ENCODE results near the gene SOS1.
"Not testable (repeated sequence)": the region's sequence is repeated elsewhere in the genome, so short reads cannot be mapped to it uniquely, and the experiment has no call there.

SOS1 gene

GRCh38 chr2:38968021-38968420, 152.8 kb downstream of the SOS1 start:
- no peak for DNase-seq (ENCODE audit: low spot score)

GRCh38 chr2:38966678-38967077, 154.2 kb downstream of the SOS1 start:
- no peak for DNase-seq (ENCODE audit: low spot score)

- no peak for DNase-seq (ENCODE audit: low spot score)
Measured at GRCh38 chr2:38966006-38966405, 154.8 kb downstream of the SOS1 start.

GRCh38 chr2:38960609-38961320, 160.1 kb downstream of the SOS1 start:
- no peak for DNase-seq (ENCODE audit: low spot score)

GRCh38 chr2:38959938-38960608, 160.8 kb downstream of the SOS1 start:
- no peak for DNase-seq (ENCODE audit: low spot score)

DNA sequence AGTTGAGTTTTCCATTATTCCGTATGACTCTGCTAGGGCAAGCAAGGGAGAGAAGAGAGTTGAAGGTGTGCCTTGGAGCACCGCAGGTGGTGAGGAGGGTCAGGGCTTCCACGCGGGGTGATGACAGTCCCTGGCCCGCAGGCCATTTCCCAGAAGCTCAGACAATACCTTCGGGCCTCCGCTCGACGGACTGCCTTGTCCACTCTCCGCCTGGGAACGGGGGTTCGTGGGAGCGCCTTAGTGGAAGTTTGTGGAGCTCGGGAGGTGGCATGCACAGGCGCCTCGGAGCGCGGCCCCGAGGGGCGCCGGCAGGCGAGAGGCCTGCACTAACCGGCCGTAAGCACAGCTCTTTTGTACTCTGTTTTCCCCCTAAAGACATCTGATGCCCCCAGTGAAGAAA, 161.4 kb downstream of the SOS1 start:
- DNase-seq (ENCODE audit: low spot score): no peak

- DNase-seq (ENCODE audit: low spot score): no peak
Measured at GRCh38 chr2:38957972-38958371, 162.9 kb downstream of the SOS1 start.

GRCh38 chr2:38951766-38952165, 169.1 kb downstream of the SOS1 start:
- no peak for DNase-seq (ENCODE audit: low spot score)

GRCh38 chr2:38948995-38949394, 171.9 kb downstream of the SOS1 start:
- no peak for DNase-seq (ENCODE audit: low spot score)

GRCh38 chr2:38948387-38948882, 172.4 kb downstream of the SOS1 start:
- DNase-seq (ENCODE audit: low spot score): no peak

- DNase-seq (ENCODE audit: low spot score): peak; percentile 87
Measured at GRCh38 chr2:38947241-38948239, 173.3 kb downstream of the SOS1 start.

GRCh38 chr2:38945911-38946310, 174.9 kb downstream of the SOS1 start:
- no peak for DNase-seq (ENCODE audit: low spot score)

- no peak for DNase-seq (ENCODE audit: low spot score)
Measured at GRCh38 chr2:38945372-38945771, 175.5 kb downstream of the SOS1 start.

GRCh38 chr2:38943784-38944183, 177.1 kb downstream of the SOS1 start:
- DNase-seq (ENCODE audit: low spot score): no peak

DNA sequence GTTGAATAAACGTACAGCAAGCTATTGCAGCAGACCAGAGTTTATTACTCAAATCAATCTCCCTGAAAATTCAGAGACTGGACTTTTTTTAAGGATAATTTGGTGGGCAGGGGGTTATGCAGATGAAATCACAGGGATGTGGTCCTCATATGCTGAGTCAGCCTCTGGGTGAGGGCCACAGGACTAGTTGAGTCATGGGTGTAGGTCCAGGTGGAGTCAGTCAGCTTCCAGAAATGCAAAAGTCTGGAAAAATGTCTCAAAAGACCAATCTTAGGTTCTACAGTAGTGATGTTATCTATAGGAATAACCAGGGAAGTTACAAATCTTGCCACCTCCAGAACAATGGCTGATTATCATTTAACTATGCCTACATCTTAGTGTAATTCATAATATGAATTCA, 180.1 kb downstream of the SOS1 start:
- DNase-seq (ENCODE audit: low spot score): no peak

DNA sequence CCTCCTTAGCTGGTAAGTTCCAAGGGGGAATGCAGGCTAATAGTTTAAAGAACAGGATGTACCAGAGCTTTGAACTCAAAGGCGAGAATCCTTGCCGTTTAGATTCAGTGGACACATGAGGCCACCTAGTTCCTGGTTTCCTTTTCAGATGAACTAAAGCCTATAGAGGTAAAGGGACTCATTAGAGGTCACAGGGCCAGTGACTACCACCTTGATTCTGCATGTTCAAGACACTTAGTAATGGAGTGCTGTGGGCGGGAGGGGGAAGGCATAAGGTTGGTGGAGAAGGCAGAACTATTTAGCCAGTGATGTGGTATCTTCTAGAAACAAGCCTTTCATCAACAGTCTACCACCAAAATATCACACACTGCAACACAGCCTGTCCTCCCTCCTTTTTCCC, 183.3 kb downstream of the SOS1 start:
- DNase-seq (ENCODE audit: low spot score): no peak

- not testable (repeated sequence) for DNase-seq (ENCODE audit: low spot score)
Measured at GRCh38 chr2:38936516-38936915, 184.3 kb downstream of the SOS1 start.

DNA sequence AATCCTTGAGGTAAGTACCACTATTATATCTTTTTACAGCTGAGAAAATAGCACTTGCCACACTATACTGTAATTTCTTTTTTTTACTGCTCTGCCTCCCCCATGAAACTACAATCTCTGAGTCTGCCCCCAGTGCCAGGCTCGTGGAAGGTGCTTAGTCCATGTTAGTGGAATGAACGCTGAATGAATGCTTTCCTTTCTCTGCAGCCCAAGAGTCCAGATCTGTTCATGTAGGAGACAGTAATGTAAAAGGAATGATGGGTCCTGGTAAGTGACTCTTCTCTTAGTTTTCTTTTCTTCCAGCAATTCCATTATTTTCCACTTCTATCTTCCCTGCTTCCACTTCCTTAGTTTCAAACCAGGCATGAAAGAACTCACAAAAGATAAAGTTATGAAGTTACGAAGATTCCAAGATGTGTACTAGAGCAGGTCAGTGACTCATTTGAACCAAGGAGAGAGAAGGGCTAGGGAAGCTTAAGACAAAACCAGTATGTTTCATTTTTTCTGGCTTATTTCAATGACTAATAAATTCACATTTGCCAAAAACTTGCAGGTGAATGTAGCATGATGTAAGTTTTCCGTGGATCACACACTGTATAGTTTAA, 185.2 kb downstream of the SOS1 start:
- peak; percentile 11 for DNase-seq (ENCODE audit: low spot score)

- no peak for DNase-seq (ENCODE audit: low spot score)
Measured at GRCh38 chr2:38934742-38935141, 186.1 kb downstream of the SOS1 start.

DNA sequence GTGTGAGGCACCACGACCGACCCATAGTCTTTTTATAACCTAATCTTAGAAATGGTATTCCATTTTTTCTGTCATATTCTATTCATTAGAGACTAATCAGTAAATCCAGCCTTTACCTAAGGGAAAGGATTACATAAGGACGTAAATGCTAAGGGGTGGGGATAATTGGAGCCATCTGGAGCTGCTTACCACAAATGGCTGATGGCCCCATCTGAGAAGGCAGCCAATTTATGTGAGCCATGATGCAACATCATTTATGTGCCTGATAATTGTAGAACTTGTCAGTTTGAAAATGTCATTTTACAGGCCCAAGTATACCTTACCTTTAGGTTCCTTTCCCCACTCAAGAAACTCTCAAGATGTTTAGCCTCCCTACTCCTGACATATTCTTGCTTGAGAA, 187.2 kb downstream of the SOS1 start:
- no peak for DNase-seq (ENCODE audit: low spot score)

DNA sequence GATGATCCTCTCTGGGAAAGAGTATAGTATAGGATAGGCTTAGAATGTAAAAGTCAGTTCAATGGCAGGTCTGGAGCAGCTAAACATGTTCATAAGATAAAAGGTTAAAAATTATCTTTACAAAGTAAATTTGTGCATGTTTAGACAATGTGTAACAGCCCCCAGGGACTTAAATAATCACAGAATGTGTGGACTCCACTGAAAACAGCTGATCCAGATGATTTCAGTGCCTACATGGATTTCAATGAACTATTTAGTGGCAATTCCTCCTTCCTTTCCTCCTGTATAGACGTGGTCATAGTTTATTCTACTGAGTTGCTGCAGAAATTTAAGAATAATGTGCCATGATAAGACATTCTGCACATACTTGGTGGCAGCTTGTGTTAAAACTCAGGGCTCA, 188.3 kb downstream of the SOS1 start:
- no peak for DNase-seq (ENCODE audit: low spot score)
